Bronchus fibroblast of lung (primary cell): ENCODE data around the gene PGBD1. TPM values are rescaled to one million over a fixed set of nuclear protein-coding genes. Genes with fewer than 3 reads are reported as not detected.

Source experiments
- total RNA-seq: library from RNA; depleted of rRNA; stranded (reverse); fragments of >200 nt; gene quantifications from 2 replicates; pipeline ENCODE4 v1.2.3, GENCODE V29; 2015

The PGBD1 gene
- total RNA-seq = 5.9 and 7.1 TPM in 2 replicates

GRCh38 chr6:28281288-28282064 is at the start of gene PGBD1:
TSS of gene PGBD1 (plus strand) at chr6:28281572. CDS start at chr6:28283814, 2,242 bp downstream.

GRCh38 chr6:28252009-28252975 is 29.1 kb upstream of the PGBD1 start, which contains the start of gene ZKSCAN4:
TSS of gene ZKSCAN4 (minus strand) at chr6:28252269. CDS start at chr6:28251980, 289 bp downstream.

GRCh38 chr6:28258877-28259777 is 22.2 kb upstream of the PGBD1 start, which contains the start of gene NKAPL:
TSS of gene NKAPL (plus strand) at chr6:28259297. CDS start at chr6:28259372, 75 bp downstream.

GRCh38 chr6:28266962-28267694 is 14.2 kb upstream of the PGBD1 start, which contains the start of gene ZSCAN26:
TSS of gene ZSCAN26 (plus strand) at chr6:28267143. CDS start at chr6:28271920, 4,777 bp downstream.

GRCh38 chr6:28335564-28336283 is 54.4 kb downstream of the PGBD1 start, which contains the start of gene ZSCAN31:
TSS of gene ZSCAN31 (minus strand) at chr6:28336148. CDS start at chr6:28329683, 6,465 bp downstream.

GRCh38 chr6:28349892-28350737 is 68.7 kb downstream of the PGBD1 start, which contains the start of gene ZKSCAN3:
TSS of gene ZKSCAN3 (plus strand) at chr6:28349947. CDS start at chr6:28359587, 9,640 bp downstream.

Other genes with a start within 250 kb of the PGBD1 start
- gene ZNF165, start 201.0 kb upstream of the PGBD1 start, total RNA-seq = 0.34 and 0.45 TPM in 2 replicates
- gene ZSCAN16, start 157.0 kb upstream of the PGBD1 start, total RNA-seq = 1.7 and 1.8 TPM in 2 replicates
- 5.2 and 5.5 TPM in 2 replicates for gene ZKSCAN8, start 139.7 kb upstream of the PGBD1 start, total RNA-seq
- 8.1 and 10.4 TPM in 2 replicates for gene ZSCAN9, start 56.3 kb upstream of the PGBD1 start, total RNA-seq
- 4.0 and 4.5 TPM in 2 replicates for gene ZKSCAN4, start 29.3 kb upstream of the PGBD1 start, total RNA-seq
- gene NKAPL, start 22.3 kb upstream of the PGBD1 start, total RNA-seq = 0.89 and 1.3 TPM in 2 replicates
- gene ZSCAN26, start 14.4 kb upstream of the PGBD1 start, total RNA-seq = 11.0 and 11.9 TPM in 2 replicates
- gene ZSCAN31, start 54.6 kb downstream of the PGBD1 start, total RNA-seq = 0.84 and 0.89 TPM in 2 replicates
- gene ZKSCAN3, start 68.4 kb downstream of the PGBD1 start, total RNA-seq = 2.7 and 3.3 TPM in 2 replicates
- 3.4 and 5.5 TPM in 2 replicates for gene ZSCAN12, start 118.2 kb downstream of the PGBD1 start, total RNA-seq
- 1.5 and 2.5 TPM in 2 replicates for gene ZSCAN23, start 161.9 kb downstream of the PGBD1 start, total RNA-seq
- not detected in 2 replicates for gene GPX6, start 234.2 kb downstream of the PGBD1 start, total RNA-seq
- gene GPX5, start 244.3 kb downstream of the PGBD1 start, total RNA-seq = not detected in 2 replicates